ENCODE measurements around the gene ERGIC1. TPM values are rescaled to one million over a fixed set of nuclear protein-coding genes. Genes with fewer than 3 reads are reported as not detected.

ERGIC1 gene
- total RNA-seq, 1 experiment from 2014 or later = 202 TPM

GRCh38 chr5:172941067-172941516 lies 107.0 kb downstream of the ERGIC1 start:
- no peak overlapping the region for H3K4me3 ChIP-seq
- peaks cover 57% of the 10 kb centered on the region for H3K4me1 ChIP-seq (replicated peaks)
- peaks cover 61% of the 10 kb centered on the region for H3K36me3 ChIP-seq
- H3K27ac ChIP-seq = peak overlapping the region; percentile 14; the same call in 1 of the 2 replicates
- no peaks in the 10 kb centered on the region for H3K27me3 ChIP-seq (replicated peaks)
- no peaks in the 10 kb centered on the region for H3K9me3 ChIP-seq (replicated peaks)
- DNase-seq (ENCODE audit: low read depth in 1 of 2, low spot score in 2 of 2) = no peak

GRCh38 chr5:172942556-172942955 lies 108.5 kb downstream of the ERGIC1 start:
- H3K4me1 ChIP-seq (replicated peaks) = peaks cover 72% of the 10 kb centered on the region
- H3K27ac ChIP-seq = peak overlapping the region; percentile 98
- no peak overlapping the region for H3K4me3 ChIP-seq
- peaks cover 58% of the 10 kb centered on the region for H3K36me3 ChIP-seq
- H3K9me3 ChIP-seq (replicated peaks) = no peaks in the 10 kb centered on the region
- no peak for DNase-seq (ENCODE audit: low read depth in 1 of 2, low spot score in 2 of 2)
- H3K27me3 ChIP-seq (replicated peaks) = no peaks in the 10 kb centered on the region

DNA sequence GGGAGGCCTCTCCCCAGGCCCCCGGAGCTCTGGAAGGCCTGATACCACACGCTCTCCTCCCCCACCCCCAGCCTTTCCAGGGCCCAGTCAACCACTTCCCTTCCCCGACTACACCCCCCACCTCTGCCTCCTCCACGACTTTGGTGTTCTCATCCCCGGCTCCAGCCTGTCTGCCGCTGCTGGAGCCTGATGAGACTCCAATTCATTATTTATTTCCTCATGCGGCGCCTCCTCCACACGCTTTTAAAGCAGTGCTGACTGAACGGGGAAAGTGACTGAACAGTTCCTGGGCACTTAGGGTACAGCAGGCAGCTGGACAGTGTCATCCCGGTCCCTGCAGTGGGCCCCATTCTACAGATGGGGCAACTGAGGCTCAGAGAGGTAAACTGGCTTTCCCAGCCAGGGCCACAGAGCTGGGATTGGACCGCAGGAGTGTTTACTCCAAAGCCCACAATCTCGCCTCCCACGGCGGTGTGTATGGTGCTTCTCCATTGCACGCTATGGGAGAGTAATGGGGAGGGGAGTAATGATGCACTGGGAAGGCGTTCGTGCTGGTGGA lies 109.3 kb downstream of the ERGIC1 start:
- H3K4me1 ChIP-seq (replicated peaks) = peaks cover 80% of the 10 kb centered on the region
- DNase-seq (ENCODE audit: low read depth in 1 of 2, low spot score in 2 of 2) = peak; percentile 100

DNA sequence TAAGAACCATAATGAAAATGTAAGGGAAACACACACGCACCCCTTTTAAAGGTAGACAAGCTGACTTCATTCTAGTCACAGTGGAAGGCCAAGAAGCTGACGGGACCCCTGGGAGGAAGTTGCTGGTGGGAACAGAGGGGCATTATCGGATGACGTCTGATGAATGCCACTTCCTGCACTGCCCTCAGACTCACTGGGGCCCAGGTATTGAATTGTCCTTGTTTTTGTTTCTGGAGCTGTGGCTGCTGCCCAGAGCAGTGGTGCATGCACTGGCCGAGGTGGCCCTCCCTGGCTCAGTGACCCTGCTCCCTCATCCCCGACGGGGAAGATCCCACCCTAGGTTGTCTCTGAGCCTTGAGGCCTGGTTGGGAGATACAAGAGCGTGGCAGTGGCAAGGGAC lies 109.9 kb downstream of the ERGIC1 start:
- Histone ChIP-seq H3K4me1 (replicated peaks) (peaks cover 85% of the 10 kb centered on the region), H3K9me3 (replicated peaks) (no peaks in the 10 kb centered on the region), H3K27ac (peak overlapping the region; percentile 98), H3K27me3 (replicated peaks) (no peaks in the 10 kb centered on the region), H3K36me3 (peaks cover 61% of the 10 kb centered on the region), H3K4me3 (no peak overlapping the region)
- peak in 1 of 2 experiments; percentile 91 for DNase-seq (ENCODE audit: low read depth in 1 of 2, low spot score in 2 of 2)

More for the DNA sequence above, 109.3 kb downstream of the ERGIC1 start:
- H3K27me3 ChIP-seq (replicated peaks) = no peaks in the 10 kb centered on the region
- no peaks in the 10 kb centered on the region for H3K9me3 ChIP-seq (replicated peaks)
- no peak overlapping the region for H3K4me3 ChIP-seq
- H3K27ac ChIP-seq = peak overlapping the region; percentile 98
- H3K36me3 ChIP-seq = peaks cover 56% of the 10 kb centered on the region

DNA sequence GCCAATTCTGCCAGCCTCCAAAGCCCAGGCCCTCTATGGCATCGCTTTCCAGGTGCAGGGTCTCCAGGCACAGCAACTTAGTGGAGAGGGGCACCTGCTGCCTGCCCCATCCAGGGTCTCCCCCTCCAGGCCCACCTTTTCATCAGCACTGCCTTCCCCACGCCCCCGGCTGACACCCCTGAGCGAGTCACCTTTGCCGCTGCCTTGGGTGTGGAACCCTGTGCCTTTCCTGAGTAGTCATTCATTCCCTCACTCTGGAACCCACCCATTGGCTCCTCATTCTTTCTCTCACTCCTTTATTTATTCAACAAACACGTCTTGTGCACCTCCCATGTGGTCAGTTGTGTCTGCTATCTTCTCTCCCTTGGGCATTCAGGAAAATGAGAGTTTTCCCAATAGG lies 110.7 kb downstream of the ERGIC1 start:
- DNase-seq (ENCODE audit: low read depth in 1 of 2, low spot score in 2 of 2) = peak in 1 of 2 experiments; percentile 65
- H3K36me3 ChIP-seq = peaks cover 56% of the 10 kb centered on the region
- peak overlapping the region; percentile 98 for H3K27ac ChIP-seq

DNA sequence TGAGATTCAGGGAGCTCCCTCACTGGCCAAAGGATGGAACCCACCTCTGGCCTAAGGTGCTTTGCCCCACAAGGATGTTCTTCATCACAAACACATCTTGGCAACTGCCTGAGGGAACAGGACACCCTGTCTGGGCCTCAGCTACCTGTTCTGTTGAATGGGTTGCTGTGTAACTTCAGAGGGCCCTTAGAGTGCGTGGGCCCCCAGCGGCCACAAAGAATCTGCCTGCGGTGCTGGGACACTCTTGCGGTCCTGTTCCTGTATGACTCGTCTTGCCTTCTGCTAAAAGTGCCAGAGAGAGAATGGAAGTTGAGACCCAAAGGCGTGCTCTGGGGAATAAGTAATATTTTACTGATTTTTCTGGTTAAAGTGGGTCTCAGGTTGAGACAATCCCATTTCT lies 111.1 kb downstream of the ERGIC1 start:
- peaks cover 57% of the 10 kb centered on the region for H3K36me3 ChIP-seq
- peak in 1 of 2 experiments; percentile 67 for DNase-seq (ENCODE audit: low read depth in 1 of 2, low spot score in 2 of 2)
- no peaks in the 10 kb centered on the region for H3K27me3 ChIP-seq (replicated peaks)
- no peaks in the 10 kb centered on the region for H3K9me3 ChIP-seq (replicated peaks)
- H3K4me3 ChIP-seq = no peak overlapping the region
- peaks cover 88% of the 10 kb centered on the region for H3K4me1 ChIP-seq (replicated peaks)
- H3K27ac ChIP-seq = peak overlapping the region; percentile 98

More for the DNA sequence above, 110.7 kb downstream of the ERGIC1 start:
- no peak overlapping the region for H3K4me3 ChIP-seq
- H3K9me3 ChIP-seq (replicated peaks) = no peaks in the 10 kb centered on the region
- no peaks in the 10 kb centered on the region for H3K27me3 ChIP-seq (replicated peaks)
- H3K4me1 ChIP-seq (replicated peaks) = peaks cover 88% of the 10 kb centered on the region

- no peaks in the 10 kb centered on the region for H3K27me3 ChIP-seq (replicated peaks)
- H3K4me1 ChIP-seq (replicated peaks) = peaks cover 90% of the 10 kb centered on the region
- peak overlapping the region; percentile 98; the same call in 1 of the 2 replicates for H3K27ac ChIP-seq
- H3K9me3 ChIP-seq (replicated peaks) = no peaks in the 10 kb centered on the region
- no peak for DNase-seq (ENCODE audit: low read depth in 1 of 2, low spot score in 2 of 2)
- peaks cover 62% of the 10 kb centered on the region for H3K36me3 ChIP-seq
- H3K4me3 ChIP-seq = no peak overlapping the region
Measured at GRCh38 chr5:172946146-172946545, 112.1 kb downstream of the ERGIC1 start.

GRCh38 chr5:172949426-172949825 lies 115.4 kb downstream of the ERGIC1 start:
- no peak overlapping the region for H3K4me3 ChIP-seq
- no peaks in the 10 kb centered on the region for H3K9me3 ChIP-seq (replicated peaks)
- peaks cover 53% of the 10 kb centered on the region for H3K36me3 ChIP-seq
- H3K4me1 ChIP-seq (replicated peaks) = peaks cover 90% of the 10 kb centered on the region
- no peaks in the 10 kb centered on the region for H3K27me3 ChIP-seq (replicated peaks)
- 0 out of 2 replicates have a peak overlapping the region, but pooled peaks have one; percentile 73 for H3K27ac ChIP-seq
- no peak for DNase-seq (ENCODE audit: low read depth in 1 of 2, low spot score in 2 of 2)

- Histone ChIP-seq H3K4me1 (replicated peaks) (peaks cover 90% of the 10 kb centered on the region), H3K9me3 (replicated peaks) (no peaks in the 10 kb centered on the region), H3K4me3 (no peak overlapping the region), H3K27me3 (replicated peaks) (no peaks in the 10 kb centered on the region), H3K27ac (peak overlapping the region; percentile 99; the same call in 1 of the 2 replicates), H3K36me3 (peaks cover 47% of the 10 kb centered on the region)
- DNase-seq (ENCODE audit: low read depth in 1 of 2, low spot score in 2 of 2) = peak in 1 of 2 experiments; percentile 40
Measured at GRCh38 chr5:172950176-172950965, 116.3 kb downstream of the ERGIC1 start.

- Histone ChIP-seq H3K4me3 (no peak overlapping the region), H3K9me3 (replicated peaks) (no peaks in the 10 kb centered on the region), H3K27me3 (replicated peaks) (no peaks in the 10 kb centered on the region), H3K27ac (peak overlapping the region; percentile 99), H3K4me1 (replicated peaks) (peaks cover 90% of the 10 kb centered on the region), H3K36me3 (peaks cover 35% of the 10 kb centered on the region)
- peak in 1 of 2 experiments; percentile 41 for DNase-seq (ENCODE audit: low read depth in 1 of 2, low spot score in 2 of 2)
Measured at GRCh38 chr5:172951371-172952033, 117.5 kb downstream of the ERGIC1 start.

DNA sequence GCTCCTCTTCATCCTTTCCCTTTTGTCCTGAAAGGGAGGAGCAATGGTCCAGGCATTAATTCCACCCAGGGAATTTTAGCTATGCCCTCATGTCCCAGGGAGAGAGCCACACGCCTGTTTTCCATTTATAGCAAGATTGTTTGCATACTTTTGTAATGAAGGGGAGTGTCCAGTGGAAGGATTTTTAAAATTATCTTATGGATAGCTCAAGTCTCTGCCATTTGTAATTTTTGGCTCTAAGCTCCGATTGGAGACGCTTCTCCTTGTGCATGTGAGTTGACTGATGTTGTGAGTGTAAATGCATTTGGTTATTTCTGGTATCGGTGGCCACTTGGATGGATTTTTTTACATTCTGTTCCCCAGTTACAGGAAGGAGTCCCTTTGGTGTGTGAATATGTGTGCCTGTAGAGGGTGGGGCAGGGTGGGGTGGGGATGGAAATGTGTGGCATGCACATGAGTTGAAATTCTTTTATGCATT lies 118.0 kb downstream of the ERGIC1 start:
- no peaks in the 10 kb centered on the region for H3K27me3 ChIP-seq (replicated peaks)
- peak; percentile 73 to 94 for DNase-seq (ENCODE audit: low read depth in 1 of 2, low spot score in 2 of 2)
- H3K36me3 ChIP-seq = peaks cover 32% of the 10 kb centered on the region
- peaks cover 90% of the 10 kb centered on the region for H3K4me1 ChIP-seq (replicated peaks)
- H3K27ac ChIP-seq = peak overlapping the region; percentile 99
- no peaks in the 10 kb centered on the region for H3K9me3 ChIP-seq (replicated peaks)
- no peak overlapping the region for H3K4me3 ChIP-seq

- DNase-seq (ENCODE audit: low read depth in 1 of 2, low spot score in 2 of 2) = peak; percentile 76 to 82
- Histone ChIP-seq H3K4me3 (peak overlapping the region; percentile 16), H3K27ac (peak overlapping the region; percentile 99), H3K4me1 (replicated peaks) (peaks cover 85% of the 10 kb centered on the region), H3K27me3 (replicated peaks) (no peaks in the 10 kb centered on the region), H3K9me3 (replicated peaks) (no peaks in the 10 kb centered on the region), H3K36me3 (peaks cover 19% of the 10 kb centered on the region)
Measured at GRCh38 chr5:172953776-172954675, 120.0 kb downstream of the ERGIC1 start.

- H3K4me1 ChIP-seq (replicated peaks) = peaks cover 85% of the 10 kb centered on the region
- H3K27me3 ChIP-seq (replicated peaks) = no peaks in the 10 kb centered on the region
- peak; percentile 93 to 95 for DNase-seq (ENCODE audit: low read depth in 1 of 2, low spot score in 2 of 2)
- H3K36me3 ChIP-seq = peaks cover 23% of the 10 kb centered on the region
- peak overlapping the region; percentile 99 for H3K27ac ChIP-seq
- peak overlapping the region; percentile 16 for H3K4me3 ChIP-seq
- no peaks in the 10 kb centered on the region for H3K9me3 ChIP-seq (replicated peaks)
Measured at GRCh38 chr5:172954751-172955159, 120.7 kb downstream of the ERGIC1 start.

Measured in SJSA1 (cell line).